ENCODE results near the gene NTRK2. TPM values are rescaled to one million over a fixed set of nuclear protein-coding genes. Genes with fewer than 3 reads are reported as not detected.

The NTRK2 gene
- total RNA-seq, 1 experiment from 2014 or later: not detected

DNA sequence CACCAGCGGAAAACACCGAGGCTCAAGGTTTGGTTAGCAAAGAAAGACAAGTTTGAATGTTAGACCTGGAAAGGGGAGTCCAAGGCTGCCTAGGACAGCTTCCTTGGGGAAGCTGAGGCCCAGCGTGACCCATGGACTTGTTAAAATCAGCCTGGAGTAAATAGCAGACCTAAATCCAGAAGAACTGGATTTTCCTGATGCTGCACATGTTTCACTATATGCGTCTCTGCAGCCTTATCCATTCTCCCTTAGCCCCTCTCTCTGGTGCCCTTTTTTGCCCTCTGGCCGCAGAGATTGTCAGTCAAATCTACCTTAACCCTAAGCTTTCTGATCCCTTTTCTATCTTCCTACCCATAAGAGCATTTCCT lies 119.9 kb downstream of the NTRK2 start:
- no peaks in the 10 kb centered on the region for H3K36me3 ChIP-seq (ENCODE audit: control insufficient read depth in 1 of 2, insufficient read depth in 2 of 2, low read length in 2 of 2)
- ChIA-PET CTCF (no interaction called here), RAD21 (ENCODE audit: low non-redundant PET in 1 of 2, low total read pairs in 2 of 2, uncharacterized antibody in 2 of 2, unreplicated experiment in 2 of 2) (no interaction called here), POLR2A (no interaction called here)
- H3K27ac ChIP-seq (ENCODE audit: low read depth, low read length): no peak overlapping the region
- no TSS peak for BruUV-seq (replicated peaks)
- H3K9me2 ChIP-seq (ENCODE audit: insufficient read depth): no peaks in the 10 kb centered on the region
- H3K4me1 ChIP-seq (ENCODE audit: control insufficient read depth in 1 of 2, insufficient read depth in 2 of 2, low read length in 2 of 2): peaks cover 0 to 2% of the 10 kb centered on the region in 2 experiments; a peak in 1 of 4 replicates
- H3K27me3 ChIP-seq (ENCODE audit: insufficient read depth, low read length): peaks cover 25% of the 10 kb centered on the region
- no peaks in the 10 kb centered on the region for H4K20me1 ChIP-seq (ENCODE audit: insufficient read depth)
- no peak for TF ChIP-seq FOSL1 (IDR thresholded peaks at IDR 0.05; ENCODE audit: low read depth)
- no peak for TF ChIP-seq SP1 (IDR thresholded peaks at IDR 0.05; ENCODE audit: low read depth)
- no peak for TF ChIP-seq POLR2AphosphoS5 (IDR thresholded peaks at IDR 0.05; ENCODE audit: low read depth, low read length)
- TF ChIP-seq SRF (IDR thresholded peaks at IDR 0.05; ENCODE audit: low read depth): no peak
- no peak for TF ChIP-seq YY1 (IDR thresholded peaks at IDR 0.05; ENCODE audit: extremely low read depth, insufficient replicate concordance, low read depth, low read length)
- no peak for TF ChIP-seq POLR2A (IDR thresholded peaks at IDR 0.05; ENCODE audit: borderline replicate concordance, extremely low read depth, insufficient read depth, insufficient read length)
- no peak for TF ChIP-seq EZH2phosphoT487 (IDR thresholded peaks at IDR 0.05; ENCODE audit: borderline replicate concordance)
- TF ChIP-seq EGR1 (IDR thresholded peaks at IDR 0.05; ENCODE audit: low read depth): no peak
- no peak for TF ChIP-seq ZFX (IDR thresholded peaks at IDR 0.05)
- no peak for TF ChIP-seq EZH2 (IDR thresholded peaks at IDR 0.05)
- no peak for TF ChIP-seq CBX3 (IDR thresholded peaks at IDR 0.05; ENCODE audit: low read depth)
- no peak for TF ChIP-seq ELF1 (IDR thresholded peaks at IDR 0.05; ENCODE audit: borderline replicate concordance, low read depth)
- TF ChIP-seq RAD21 (IDR thresholded peaks at IDR 0.05; ENCODE audit: low read depth): no peak
- no peak for TF ChIP-seq SIN3A (IDR thresholded peaks at IDR 0.05; ENCODE audit: low read depth)
- TF ChIP-seq REST (IDR thresholded peaks at IDR 0.05; ENCODE audit: low read depth): no peak
- no peak overlapping the region for H3K9ac ChIP-seq (ENCODE audit: low read length)
- no peak for DNase-seq (ENCODE audit: low read depth, low spot score)
- H3K9me3 ChIP-seq (ENCODE audit: control insufficient read depth in 1 of 2, insufficient read depth in 1 of 2, low read depth in 1 of 2, low read length in 2 of 2): no peaks in the 10 kb centered on the region
- intact Hi-C loops (cut with micrococcal nuclease): no loop called here
- H3K4me3 ChIP-seq (replicated peaks in 1 of 2; ENCODE audit: low read depth in 1 of 2, low read length in 2 of 2): no peak overlapping the region
- H3K4me2 ChIP-seq (ENCODE audit: low read length): no peak overlapping the region
- H3K79me2 ChIP-seq (ENCODE audit: insufficient read depth, low read length): no peaks in the 10 kb centered on the region
- H2AFZ ChIP-seq (ENCODE audit: low read depth, low read length, poor library complexity, severe bottlenecking): no peak overlapping the region
- ATAC-seq: no peak

Data from HCT116 (cell line).